ENCODE data around the gene CDH23. TPM values are rescaled to one million over a fixed set of nuclear protein-coding genes. Genes with fewer than 3 reads are reported as not detected.

CDH23 gene
- total RNA-seq, 4 donors from 2014 or later = 14.4 to 29.6 (median 19.7) TPM

DNA sequence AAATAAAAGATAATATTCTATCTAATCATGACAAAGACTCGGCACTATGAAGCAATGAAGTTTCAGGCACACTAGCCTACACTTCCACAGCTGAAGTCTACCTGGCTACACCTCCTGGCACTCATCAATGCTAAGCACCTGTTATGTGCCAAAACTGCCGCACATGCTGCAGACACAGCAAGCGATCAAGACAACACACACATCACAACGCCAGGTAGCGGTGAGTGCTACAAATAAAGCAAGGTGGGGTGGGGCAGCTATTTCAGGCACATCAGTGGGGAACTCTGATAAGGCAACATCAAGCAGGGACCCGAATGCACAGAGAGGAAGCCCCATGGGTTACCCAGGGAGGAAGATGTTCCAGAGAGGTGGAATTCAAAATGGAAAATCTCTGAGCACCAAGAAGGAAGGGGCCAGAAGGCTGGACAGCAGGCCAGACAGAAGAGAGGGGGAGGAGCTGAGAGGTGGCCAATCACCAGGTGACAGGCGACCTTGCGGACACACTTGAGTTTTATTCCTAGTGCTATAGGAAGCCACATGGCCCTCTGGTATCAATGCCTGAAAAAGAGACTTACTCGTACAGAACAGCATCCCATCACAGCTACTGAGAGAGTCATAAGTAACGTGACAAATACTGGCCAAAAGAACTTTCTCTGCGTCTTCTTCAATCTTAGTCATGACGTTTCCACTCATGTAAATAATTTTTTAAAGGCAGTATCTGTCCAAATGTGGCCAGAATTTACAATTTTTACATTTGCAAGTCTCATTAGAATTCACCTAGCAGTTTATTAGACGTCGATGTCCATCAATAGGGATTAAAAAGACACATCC, 446.4 kb downstream of the CDH23 start:
- H3K4me3 ChIP-seq = no peak overlapping the region
- no peaks in the 10 kb centered on the region for H3K9me3 ChIP-seq
- H3K27ac ChIP-seq (replicated peaks in 1 of 4) = no peak overlapping the region
- H3K4me1 ChIP-seq = peaks cover 74 to 95% (median 89%) of the 10 kb centered on the region in 4 donors
- 82% methylated on average over 14 of the region's 14 CpGs for WGBS
- no peak for DNase-seq (ENCODE audit: extremely low spot score)
- intact Hi-C loops (cut with DNase I) = no loop called here
- no peaks in the 10 kb centered on the region for H3K27me3 ChIP-seq
- TF ChIP-seq EP300 (IDR thresholded peaks at IDR 0.05) (no peak), POLR2AphosphoS5 (IDR thresholded peaks at IDR 0.05) (no peak), POLR2A (IDR thresholded peaks at IDR 0.05; ENCODE audit: low read depth) (no peak)
- TF ChIP-seq, protein P1, sequence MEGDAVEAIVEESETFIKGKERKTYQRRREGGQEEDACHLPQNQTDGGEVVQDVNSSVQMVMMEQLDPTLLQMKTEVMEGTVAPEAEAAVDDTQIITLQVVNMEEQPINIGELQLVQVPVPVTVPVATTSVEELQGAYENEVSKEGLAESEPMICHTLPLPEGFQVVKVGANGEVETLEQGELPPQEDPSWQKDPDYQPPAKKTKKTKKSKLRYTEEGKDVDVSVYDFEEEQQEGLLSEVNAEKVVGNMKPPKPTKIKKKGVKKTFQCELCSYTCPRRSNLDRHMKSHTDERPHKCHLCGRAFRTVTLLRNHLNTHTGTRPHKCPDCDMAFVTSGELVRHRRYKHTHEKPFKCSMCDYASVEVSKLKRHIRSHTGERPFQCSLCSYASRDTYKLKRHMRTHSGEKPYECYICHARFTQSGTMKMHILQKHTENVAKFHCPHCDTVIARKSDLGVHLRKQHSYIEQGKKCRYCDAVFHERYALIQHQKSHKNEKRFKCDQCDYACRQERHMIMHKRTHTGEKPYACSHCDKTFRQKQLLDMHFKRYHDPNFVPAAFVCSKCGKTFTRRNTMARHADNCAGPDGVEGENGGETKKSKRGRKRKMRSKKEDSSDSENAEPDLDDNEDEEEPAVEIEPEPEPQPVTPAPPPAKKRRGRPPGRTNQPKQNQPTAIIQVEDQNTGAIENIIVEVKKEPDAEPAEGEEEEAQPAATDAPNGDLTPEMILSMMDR (IDR thresholded peaks at IDR 0.05) = no peak
- no peaks in the 10 kb centered on the region for H3K36me3 ChIP-seq

GRCh38 chr10:71844084-71844483, 447.4 kb downstream of the CDH23 start:
- Histone ChIP-seq H3K9me3 (no peaks in the 10 kb centered on the region), H3K27me3 (no peaks in the 10 kb centered on the region), H3K27ac (replicated peaks in 1 of 4) (no peak overlapping the region), H3K36me3 (no peaks in the 10 kb centered on the region), H3K4me3 (no peak overlapping the region), H3K4me1 (peaks cover 73 to 95% (median 89%) of the 10 kb centered on the region in 4 donors)
- DNase-seq (ENCODE audit: extremely low spot score) = no peak
- 59% methylated on average over 2 of the region's 2 CpGs for WGBS
- TF ChIP-seq POLR2A (IDR thresholded peaks at IDR 0.05; ENCODE audit: low read depth) (no peak), POLR2AphosphoS5 (IDR thresholded peaks at IDR 0.05) (no peak), EP300 (IDR thresholded peaks at IDR 0.05) (no peak)
- TF ChIP-seq, protein P1 (IDR thresholded peaks at IDR 0.05) = no peak
- intact Hi-C loops (cut with DNase I) = no loop called here

- 82% methylated on average over 2 of the region's 2 CpGs for WGBS
- no peak overlapping the region for H3K27ac ChIP-seq (replicated peaks in 1 of 4)
Observed at GRCh38 chr10:71844695-71845094, 448.0 kb downstream of the CDH23 start.

GRCh38 chr10:71845410-71846405, 449.0 kb downstream of the CDH23 start:
- no peak for DNase-seq (ENCODE audit: extremely low spot score)
- WGBS = 81% methylated on average over 11 of the region's 11 CpGs
- peaks cover 66 to 92% (median 87%) of the 10 kb centered on the region in 4 donors for H3K4me1 ChIP-seq
- H3K27me3 ChIP-seq = no peaks in the 10 kb centered on the region
- intact Hi-C loops (cut with DNase I) = loop anchor here (5.0 kb wide), 1 partner anchor 42 kb away; no protein-coding TSS in a partner anchor
- H3K27ac ChIP-seq (replicated peaks in 1 of 4) = peak overlapping the region in 1 of 4 donors; percentile 36
- no peaks in the 10 kb centered on the region for H3K36me3 ChIP-seq
- TF ChIP-seq POLR2A (IDR thresholded peaks at IDR 0.05; ENCODE audit: low read depth) (no peak), EP300 (IDR thresholded peaks at IDR 0.05) (no peak)
- no peak overlapping the region for H3K4me3 ChIP-seq
- H3K9me3 ChIP-seq = no peaks in the 10 kb centered on the region

More at GRCh38 chr10:71844695-71845094, 448.0 kb downstream of the CDH23 start:
- Histone ChIP-seq H3K36me3 (no peaks in the 10 kb centered on the region), H3K27me3 (no peaks in the 10 kb centered on the region), H3K4me3 (no peak overlapping the region), H3K4me1 (peaks cover 72 to 95% (median 89%) of the 10 kb centered on the region in 4 donors), H3K9me3 (no peaks in the 10 kb centered on the region)
- intact Hi-C loops (cut with DNase I) = loop anchor here (5.0 kb wide), 1 partner anchor 43 kb away; no protein-coding TSS in a partner anchor
- no peak for DNase-seq (ENCODE audit: extremely low spot score)
- TF ChIP-seq POLR2A (IDR thresholded peaks at IDR 0.05; ENCODE audit: low read depth) = no peak
- TF ChIP-seq POLR2AphosphoS5 (IDR thresholded peaks at IDR 0.05) = no peak
- TF ChIP-seq, protein P1 (IDR thresholded peaks at IDR 0.05) = no peak
- no peak for TF ChIP-seq EP300 (IDR thresholded peaks at IDR 0.05)
